Measurements from ENCODE around the gene DHX34. TPM values are rescaled to one million over a fixed set of nuclear protein-coding genes. Genes with fewer than 3 reads are reported as not detected.

The DHX34 gene
- total RNA-seq, result 7.3 and 11.1 TPM in 2 replicates

GRCh38 chr19:47348819-47349795 is at the start of gene DHX34:
DHX34 (plus strand) TSS chr19:47349315; CDS start chr19:47353031, 3,716 bp downstream.

GRCh38 chr19:47309608-47310007 is 39.5 kb upstream of the DHX34 start, which contains the start of gene C5AR1:
C5AR1 (plus strand) TSS chr19:47309861; CDS start chr19:47309896, 35 bp downstream.

GRCh38 chr19:47331931-47332547 is 17.1 kb upstream of the DHX34 start, which contains the start of gene C5AR2:
C5AR2 (plus strand) TSS chr19:47332175; CDS start chr19:47340800, 8,625 bp downstream.

GRCh38 chr19:47419030-47419783 is 70.1 kb downstream of the DHX34 start, which contains the start of gene MEIS3:
MEIS3 (minus strand) TSS chr19:47419527; CDS start chr19:47419081, 446 bp downstream.

Other genes with a start within 250 kb of the DHX34 start
- 18.0 and 20.9 TPM in 2 replicates for gene ZC3H4, start 235.5 kb upstream of the DHX34 start, total RNA-seq
- gene SAE1, start 218.5 kb upstream of the DHX34 start, total RNA-seq, result 74.9 and 133 TPM in 2 replicates
- 10.8 and 23.1 TPM in 2 replicates for gene BBC3, start 118.1 kb upstream of the DHX34 start, total RNA-seq
- 9.2 and 16.9 TPM in 2 replicates for gene CCDC9, start 92.8 kb upstream of the DHX34 start, total RNA-seq
- 4.9 and 11.1 TPM in 2 replicates for gene INAFM1, start 74.4 kb upstream of the DHX34 start, total RNA-seq
- gene C5AR1, start 39.5 kb upstream of the DHX34 start, total RNA-seq, result not detected in 2 replicates
- gene C5AR2, start 17.1 kb upstream of the DHX34 start, total RNA-seq, result under 0.01 TPM in 1 of 2 replicates, not detected in the other
- gene MEIS3, start 70.2 kb downstream of the DHX34 start, total RNA-seq, result 23.1 and 35.8 TPM in 2 replicates
- 0.16 TPM in 1 of 2 replicates, not detected in the other for gene SLC8A2, start 122.6 kb downstream of the DHX34 start, total RNA-seq
- gene KPTN, start 134.9 kb downstream of the DHX34 start, total RNA-seq, result 4.7 and 10.5 TPM in 2 replicates
- gene NAPA, start 165.7 kb downstream of the DHX34 start, total RNA-seq, result 93.5 and 104 TPM in 2 replicates
- gene ZNF541, start 223.8 kb downstream of the DHX34 start, total RNA-seq, result under 0.01 TPM in 1 of 2 replicates, not detected in the other